ENCODE measurements around the gene GNB3. TPM values are rescaled to one million over a fixed set of nuclear protein-coding genes. Genes with fewer than 3 reads are reported as not detected.
A peak's percentile ranks its signal among the peaks of the same experiment; 100 is the strongest.

GNB3 gene
- total and polyA plus RNA-seq, 2 of the 4 experiments (the other 2 are of a cell fraction): 0.72 to 20.5 TPM

DNA sequence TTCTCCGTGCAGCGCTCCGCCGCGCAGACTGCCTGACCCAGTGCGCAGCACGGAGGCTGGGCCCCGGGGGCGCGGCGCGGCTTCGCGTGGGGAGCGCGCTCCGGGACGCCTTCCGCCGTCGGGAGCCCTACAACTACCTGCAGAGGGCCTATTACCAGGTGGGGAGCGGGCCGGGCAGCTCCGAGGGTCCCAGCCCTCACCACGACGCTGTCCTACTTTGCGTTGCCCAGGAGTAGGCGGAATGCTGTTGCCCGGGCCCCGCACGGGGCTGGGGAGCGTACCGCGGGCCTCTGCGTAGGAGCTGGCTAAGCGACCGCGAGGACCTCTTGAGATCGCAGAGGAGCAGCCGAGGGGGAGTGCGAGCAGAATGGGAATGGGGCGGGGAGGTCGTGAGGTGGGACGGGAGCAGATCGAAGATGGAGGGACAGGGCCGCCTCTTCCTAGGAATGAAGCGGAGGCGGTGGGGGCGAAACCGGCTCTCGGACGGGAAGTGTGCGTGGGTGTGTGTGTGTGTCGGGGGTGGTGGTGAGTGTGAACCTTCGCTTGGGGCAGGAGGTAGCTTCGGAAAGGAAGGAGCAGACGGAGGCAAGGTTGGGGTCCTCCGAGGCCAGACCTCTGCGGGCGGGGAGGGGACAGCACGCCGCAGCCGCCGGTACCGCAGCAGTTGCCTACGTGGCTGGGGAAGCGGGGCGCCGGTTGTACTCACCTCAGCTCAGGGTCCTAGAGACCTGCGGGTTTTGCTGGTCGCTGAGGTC, 11.8 kb upstream of the GNB3 start (continued):
- no peak for TF ChIP-seq RCOR1 (IDR thresholded peaks at IDR 0.05; ENCODE audit: insufficient replicate concordance, low read length)
- TF ChIP-seq CHD1 (IDR thresholded peaks at IDR 0.05; ENCODE audit: low read depth, low read length): no peak

GRCh38 chr12:6829536-6830220, 11.0 kb upstream of the GNB3 start:
- peaks cover 17 to 76% of the 10 kb centered on the region in 2 experiments for H3K79me1 ChIP-seq (ENCODE audit: low read depth in 1 of 2, low read length in 2 of 2)
- peaks cover 31% of the 10 kb centered on the region for H3K36me3 ChIP-seq (ENCODE audit: control insufficient read depth, insufficient read depth, low read length)
- peak overlapping the region; percentile 92 for H3K9ac ChIP-seq (ENCODE audit: low read depth, low read length)
- TF ChIP-seq FOS (IDR thresholded peaks at IDR 0.05; ENCODE audit: low read depth, low read length) (no peak), MAZ (IDR thresholded peaks at IDR 0.05; ENCODE audit: borderline replicate concordance, low read depth, low read length) (no peak), POLR2A (IDR thresholded peaks at IDR 0.05; ENCODE audit: low read depth, low read length) (peak; percentile 57; the same call in 1 of the 2 replicates)
- TF ChIP-seq, protein P1, sequence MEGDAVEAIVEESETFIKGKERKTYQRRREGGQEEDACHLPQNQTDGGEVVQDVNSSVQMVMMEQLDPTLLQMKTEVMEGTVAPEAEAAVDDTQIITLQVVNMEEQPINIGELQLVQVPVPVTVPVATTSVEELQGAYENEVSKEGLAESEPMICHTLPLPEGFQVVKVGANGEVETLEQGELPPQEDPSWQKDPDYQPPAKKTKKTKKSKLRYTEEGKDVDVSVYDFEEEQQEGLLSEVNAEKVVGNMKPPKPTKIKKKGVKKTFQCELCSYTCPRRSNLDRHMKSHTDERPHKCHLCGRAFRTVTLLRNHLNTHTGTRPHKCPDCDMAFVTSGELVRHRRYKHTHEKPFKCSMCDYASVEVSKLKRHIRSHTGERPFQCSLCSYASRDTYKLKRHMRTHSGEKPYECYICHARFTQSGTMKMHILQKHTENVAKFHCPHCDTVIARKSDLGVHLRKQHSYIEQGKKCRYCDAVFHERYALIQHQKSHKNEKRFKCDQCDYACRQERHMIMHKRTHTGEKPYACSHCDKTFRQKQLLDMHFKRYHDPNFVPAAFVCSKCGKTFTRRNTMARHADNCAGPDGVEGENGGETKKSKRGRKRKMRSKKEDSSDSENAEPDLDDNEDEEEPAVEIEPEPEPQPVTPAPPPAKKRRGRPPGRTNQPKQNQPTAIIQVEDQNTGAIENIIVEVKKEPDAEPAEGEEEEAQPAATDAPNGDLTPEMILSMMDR (conservative IDR thresholded peaks at IDR 0.05; ENCODE audit: low read depth, low read length): peak; percentile 13; the same call in 1 of the 2 replicates
- peak overlapping the region; percentile 49; the same call in 1 of the 2 replicates for H2BK20ac ChIP-seq (ENCODE audit: low read depth, low read length)
- peak overlapping the region; percentile 85 for H3K4me2 ChIP-seq (ENCODE audit: low read depth, low read length)
- POLR2A ChIA-PET (ENCODE audit: unreplicated experiment): interaction anchor here (0.6 to 1.4 kb wide), 4 partner anchors 21 to 103 kb away, joined by 3 to 5 read pairs (median 4); partner anchors contain the start of genes CDCA3 and TPI1
- H2BK15ac ChIP-seq (ENCODE audit: low read depth, low read length): 0 out of 3 replicates have a peak overlapping the region, but pooled peaks have one; percentile 47
- H2BK120ac ChIP-seq (ENCODE audit: low read depth, low read length): peak overlapping the region; percentile 49; the same call in 1 of the 2 replicates
- H2BK5ac ChIP-seq (ENCODE audit: low read depth, low read length, poor library complexity, severe bottlenecking): peak overlapping the region; percentile 89
- intact Hi-C loops (cut with micrococcal nuclease): loop anchor here (5.0 kb wide), 1 partner anchor 142 kb away; the partner anchor contains the start of gene ZNF384
- peak overlapping the region; percentile 91 for H3K56ac ChIP-seq (ENCODE audit: extremely low read depth, insufficient read depth, low read length)
- H3K4me1 ChIP-seq (ENCODE audit: control insufficient read depth, insufficient read depth, low read length): peaks cover 15% of the 10 kb centered on the region
- no peaks in the 10 kb centered on the region for H3K9me3 ChIP-seq (ENCODE audit: control insufficient read depth, insufficient read depth, low read length)
- no TSS peak for BruUV-seq (replicated peaks)
- in situ Hi-C loops (cut with MboI; ENCODE audit: low sequenced_read_pairs): loop anchor here (5.0 to 10.0 kb wide), 2 partner anchors 77 to 215 kb away; partner anchors contain the start of gene MLF2
- peak overlapping the region; percentile 99 for H3K14ac ChIP-seq (replicated peaks; ENCODE audit: low read depth, low read length)
- H3K4ac ChIP-seq (ENCODE audit: low read depth, low read length): peak overlapping the region; percentile 97
- H3K4me3 ChIP-seq (ENCODE audit: insufficient read depth, low read depth, low read length): peak overlapping the region; percentile 91
- H3K9me1 ChIP-seq (ENCODE audit: insufficient read depth, low read length): peaks cover 6% of the 10 kb centered on the region
- peak overlapping the region; percentile 88 for H4K5ac ChIP-seq (ENCODE audit: low read depth, low read length)
- H4K91ac ChIP-seq (ENCODE audit: insufficient read depth, low read depth, low read length): peak overlapping the region; percentile 95
- peaks cover 9% of the 10 kb centered on the region for H4K20me1 ChIP-seq (ENCODE audit: insufficient read depth, low read length)
- peak overlapping the region; percentile 87 for H3K18ac ChIP-seq (ENCODE audit: low read depth, low read length)
- no peaks in the 10 kb centered on the region for H3K27me3 ChIP-seq (ENCODE audit: control insufficient read depth, insufficient read depth, low read length)
- peak overlapping the region; percentile 94 for H2AK5ac ChIP-seq (ENCODE audit: low read depth, low read length)
- peak overlapping the region; percentile 92 for H2AFZ ChIP-seq (replicated peaks; ENCODE audit: low read length, poor library complexity)
- peak overlapping the region; percentile 78 to 97 for H4K8ac ChIP-seq (ENCODE audit: low read depth in 2 of 2, low read length in 2 of 2)
- peak; percentile 43 for DNase-seq
- dilution Hi-C loops (cut with HindIII; ENCODE audit: low sequenced_read_pairs, unreplicated experiment): no loop called here
- H3K23ac ChIP-seq (ENCODE audit: low read depth, low read length): peak overlapping the region; percentile 97
- CTCF ChIA-PET: no interaction called here
- H3K27ac ChIP-seq (ENCODE audit: insufficient read depth, low read length): peak overlapping the region; percentile 96
- H2AK9ac ChIP-seq (replicated peaks; ENCODE audit: low read depth, low read length, poor library complexity): peak overlapping the region; percentile 92
- peak; percentile 28 for ATAC-seq (ENCODE audit: low read depth)
- 74% methylated on average over 3 of the region's 19 CpGs; no CpG with 5 or more reads in 1 of the 2 experiments for WGBS, 2 experiments (ENCODE audit: extremely low coverage in 2 of 2, insufficient read length in 1 of 2)
